Colonic mucosa (tissue), 4 donors: Measurements from ENCODE around the gene LRRC59. TPM values are rescaled to one million over a fixed set of nuclear protein-coding genes. Genes with fewer than 3 reads are reported as not detected.
"Not testable (repeated sequence)": the region's sequence is repeated elsewhere in the genome, so short reads cannot be mapped to it uniquely, and the experiment has no call there.

Experiments used
- DNase-seq: peaks from one replicate; pipeline ENCODE4 v3.0.0-alpha.2; 2020
- H3K27ac ChIP-seq: fragments of 200-600 bp; one replicate; pipeline ENCODE4 v1.8.0; 2021
- H3K27me3 ChIP-seq: fragments of 200-600 bp; one replicate; pipeline ENCODE4 v1.8.0; 2021
- H3K36me3 ChIP-seq: fragments of 200-600 bp; one replicate; pipeline ENCODE4 v1.8.0; 2021
- H3K4me1 ChIP-seq: fragments of 200-600 bp; one replicate; pipeline ENCODE4 v1.8.0; 2021; ENCODE audit warnings: mild to moderate bottlenecking
- H3K4me3 ChIP-seq: fragments of 200-600 bp; one replicate; pipeline ENCODE4 v1.8.0; 2021
- H3K9ac ChIP-seq, 2 donors: one replicate each; pipeline ENCODE4 v1.7.0; 2013; ENCODE audit warnings: control low read depth in 2 of 2, low read depth in 2 of 2, low read length in 2 of 2
- H3K9me3 ChIP-seq: fragments of 200-600 bp; one replicate; pipeline ENCODE4 v1.8.0; 2021
- CTCF ChIP-seq: fragments of 200-600 bp; IDR thresholded peaks from one replicate; pipeline ENCODE4 v1.8.0; 2022; ENCODE audit warnings: antibody characterized with exemption, mild to moderate bottlenecking
- intact Hi-C: fragments of 100-400 bp; cut with DNase I; formaldehyde crosslinking; loops from one replicate; pipeline ENCODE4 v1.14.1; 2022
- total RNA-seq, 2 donors: library from RNA; stranded (reverse); fragmentation: NEBNext Ultra II Directional in 1 of 2; extraction: Animal tissue kit (Norgen Biotek cat#: 25700) in 1 of 2; gene quantifications; one replicate each; pipeline ENCODE4 v1.2.1, GENCODE V29; 2021
- donor health status: healthy.
- donor health status: DM: no; HTN: no; CAD: no.
- donor health status: DM: no; HTN: no; CAD: no.

LRRC59 gene
- total RNA-seq, 2 donors from 2014 or later, result 147 to 265 TPM

GRCh38 chr17:50412188-50412732 is 14.9 kb upstream of the LRRC59 start:
- Histone ChIP-seq H3K9ac (no peak overlapping the region), H3K27ac (peak overlapping the region; percentile 29), H3K36me3 (no peaks in the 10 kb centered on the region), H3K4me3 (no peak overlapping the region), H3K27me3 (no peaks in the 10 kb centered on the region), H3K9me3 (no peaks in the 10 kb centered on the region), H3K4me1 (no peaks in the 10 kb centered on the region)
- TF ChIP-seq CTCF, result no peak
- intact Hi-C loops, result no loop called here
- DNase-seq, result peak; percentile 51

GRCh38 chr17:50407921-50408320 is 10.6 kb upstream of the LRRC59 start:
- Histone ChIP-seq H3K27me3 (no peaks in the 10 kb centered on the region), H3K36me3 (no peaks in the 10 kb centered on the region), H3K27ac (no peak overlapping the region), H3K4me1 (no peaks in the 10 kb centered on the region), H3K4me3 (no peak overlapping the region), H3K9me3 (no peaks in the 10 kb centered on the region), H3K9ac (no peak overlapping the region)
- DNase-seq, result no peak
- no peak for TF ChIP-seq CTCF
- intact Hi-C loops, result no loop called here

GRCh38 chr17:50406578-50406977 is 9.3 kb upstream of the LRRC59 start:
- Histone ChIP-seq H3K4me1 (no peaks in the 10 kb centered on the region), H3K9ac (no peak overlapping the region), H3K9me3 (no peaks in the 10 kb centered on the region), H3K27me3 (no peaks in the 10 kb centered on the region), H3K36me3 (no peaks in the 10 kb centered on the region), H3K27ac (no peak overlapping the region), H3K4me3 (no peak overlapping the region)
- intact Hi-C loops, result no loop called here
- no peak for TF ChIP-seq CTCF
- DNase-seq, result no peak

- H3K4me3 ChIP-seq, H3K4me1 ChIP-seq, H3K36me3 ChIP-seq, DNase-seq, H3K27ac ChIP-seq, H3K9ac ChIP-seq, H3K27me3 ChIP-seq, H3K9me3 ChIP-seq, intact Hi-C loops: not testable (repeated sequence)
These were observed 8.0 kb upstream of the LRRC59 start for GRCh38 chr17:50405351-50405750.

GRCh38 chr17:50399591-50399990 is 2.3 kb upstream of the LRRC59 start:
- DNase-seq, result not testable (repeated sequence)

GRCh38 chr17:50398672-50399071 is 1.3 kb upstream of the LRRC59 start:
- H3K36me3 ChIP-seq, result peaks cover 12% of the 10 kb centered on the region
- not testable (repeated sequence) for DNase-seq, H3K9ac ChIP-seq, H3K27ac ChIP-seq, H3K27me3 ChIP-seq, H3K4me3 ChIP-seq, H3K9me3 ChIP-seq, H3K4me1 ChIP-seq
- intact Hi-C loops, result loop anchor here (5.0 kb wide), 1 partner anchor 36 kb away; no protein-coding TSS in a partner anchor

More at GRCh38 chr17:50399591-50399990, 2.3 kb upstream of the LRRC59 start:
- not testable (repeated sequence) for H3K27me3 ChIP-seq, H3K9ac ChIP-seq, H3K4me3 ChIP-seq, H3K9me3 ChIP-seq, H3K27ac ChIP-seq, H3K4me1 ChIP-seq, H3K36me3 ChIP-seq
- intact Hi-C loops, result loop anchor here (5.0 kb wide), 1 partner anchor 37 kb away; no protein-coding TSS in a partner anchor

GRCh38 chr17:50397919-50398285 is 579 bp upstream of the LRRC59 start:
- peak overlapping the region; percentile 87 to 90 for H3K9ac ChIP-seq
- no peak for TF ChIP-seq CTCF
- H3K27ac ChIP-seq, result no peak overlapping the region
- intact Hi-C loops, result loop anchor here (5.0 kb wide), 1 partner anchor 36 kb away; no protein-coding TSS in a partner anchor
- peaks cover 18% of the 10 kb centered on the region for H3K36me3 ChIP-seq
- DNase-seq, result no peak
- peaks cover 9% of the 10 kb centered on the region for H3K4me1 ChIP-seq
- H3K9me3 ChIP-seq, result no peaks in the 10 kb centered on the region
- no peak overlapping the region for H3K4me3 ChIP-seq
- no peaks in the 10 kb centered on the region for H3K27me3 ChIP-seq
